ENCODE data around the gene SRD5A3.

The SRD5A3 gene

GRCh38 chr4:55416176-55416575, 70.1 kb downstream of the SRD5A3 start:
- DNase-seq (ENCODE audit: low read depth) = no peak
- no peak overlapping the region for H3K4me3 ChIP-seq (ENCODE audit: low read depth, low read length)
- TF ChIP-seq CTCF (conservative IDR thresholded peaks at IDR 0.05; ENCODE audit: low read depth, low read length) = no peak
